GM12801 (cell line): ENCODE data around the gene CALY.

Experiments
- CTCF ChIP-seq: IDR thresholded peaks from one replicate; pipeline ENCODE4 v1.5.1; 2011; ENCODE audit warnings: control low read depth; ENCODE audit not compliant: insufficient read length; ENCODE audit errors: extremely low read depth

CALY gene

DNA sequence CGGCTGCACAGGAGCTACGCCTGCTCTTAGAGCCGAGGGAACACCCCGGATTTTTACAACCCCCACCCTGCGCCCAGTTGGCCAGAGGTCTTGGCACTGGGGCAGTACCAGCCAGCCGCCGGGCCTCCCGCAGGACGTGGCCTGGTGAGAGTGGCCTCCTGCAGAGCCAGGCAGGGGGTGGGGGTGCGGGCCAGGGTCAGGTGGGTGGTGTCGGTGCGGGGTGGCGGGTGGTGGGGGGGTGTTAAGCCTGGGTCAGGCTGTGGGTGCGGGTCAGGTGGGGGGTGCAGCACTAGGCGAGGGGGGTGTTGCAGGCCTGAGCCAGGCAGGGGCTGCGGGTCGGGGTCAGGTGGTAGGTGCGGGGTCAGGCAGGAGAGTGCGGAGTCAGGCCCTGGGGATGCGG is 35.8 kb upstream of the CALY start:
- TF ChIP-seq CTCF = no peak

- no peak for TF ChIP-seq CTCF
These were observed 33.5 kb upstream of the CALY start for GRCh38 chr10:133370030-133370786.

DNA sequence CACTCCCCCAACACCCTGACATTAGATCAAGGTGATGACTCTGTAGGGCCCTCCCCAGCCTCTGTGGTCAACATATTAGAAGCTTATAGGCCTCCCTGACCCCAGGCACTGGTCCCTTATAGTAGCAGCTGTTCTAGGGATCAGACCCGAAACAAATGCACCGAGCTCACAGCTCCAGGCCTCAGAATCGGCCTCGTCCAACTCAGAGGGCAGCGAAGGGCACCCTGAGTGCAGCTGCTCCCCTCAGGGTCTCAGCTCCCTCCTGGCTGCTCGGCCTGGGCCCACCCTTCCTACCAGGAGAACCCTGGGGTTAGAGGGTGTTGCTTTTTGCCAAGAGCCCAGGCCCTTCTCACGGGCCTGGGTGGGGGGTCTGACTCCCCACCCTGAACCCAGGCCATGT is 31.5 kb upstream of the CALY start:
- TF ChIP-seq CTCF = no peak

GRCh38 chr10:133366751-133367150 is 30.1 kb upstream of the CALY start:
- no peak for TF ChIP-seq CTCF

GRCh38 chr10:133366130-133366478 is 29.4 kb upstream of the CALY start:
- no peak for TF ChIP-seq CTCF

DNA sequence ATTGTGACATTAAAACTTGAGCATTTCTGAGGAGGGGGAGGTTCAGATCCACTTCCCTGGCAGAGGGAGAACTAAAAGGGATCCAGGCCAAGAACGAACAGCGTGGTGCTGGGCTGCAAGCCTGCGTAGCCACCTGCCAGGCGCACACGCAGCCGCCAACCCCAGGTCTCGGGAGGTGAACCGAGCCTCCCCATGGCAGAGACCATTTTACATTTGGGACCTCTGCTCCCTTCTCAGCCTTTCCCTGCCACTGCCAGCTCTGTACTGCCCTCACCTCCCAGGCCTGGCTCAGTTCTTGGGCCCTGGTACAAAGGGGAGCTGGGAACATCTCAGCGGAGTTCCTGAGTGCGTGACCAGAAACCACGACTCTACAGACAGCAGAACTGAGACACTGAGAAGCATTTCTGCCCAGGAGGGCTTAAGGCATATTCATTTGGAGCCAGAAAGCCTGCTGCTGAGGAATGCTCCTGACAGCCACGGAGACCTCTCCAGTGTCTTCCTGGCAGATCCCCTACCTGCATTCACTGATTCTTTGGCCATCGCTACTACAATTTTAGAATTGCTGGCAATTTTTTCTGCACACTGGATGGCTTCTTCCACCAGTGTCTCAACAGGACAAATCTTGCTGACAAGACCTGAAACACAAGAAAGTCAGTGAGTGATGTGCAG is 28.9 kb upstream of the CALY start:
- TF ChIP-seq CTCF = no peak

- no peak for TF ChIP-seq CTCF
These were observed 28.1 kb upstream of the CALY start for GRCh38 chr10:133364645-133365431.
